HG03575 (cell line): ENCODE data around the gene SH3D19.
A peak's percentile ranks its signal among the peaks of the same experiment; 100 is the strongest.
"Not testable (repeated sequence)": the region's sequence is repeated elsewhere in the genome, so short reads cannot be mapped to it uniquely, and the experiment has no call there.

Experiments used
- ATAC-seq: cut with Tn5 transposase; IDR thresholded peaks from one replicate; pipeline ENCODE4 v1.9.1; 2021; ENCODE audit not compliant: unreplicated experiment, insufficient number of reproducible peaks, low FRiP score; ENCODE audit errors: extremely low read depth

Gene SH3D19

DNA sequence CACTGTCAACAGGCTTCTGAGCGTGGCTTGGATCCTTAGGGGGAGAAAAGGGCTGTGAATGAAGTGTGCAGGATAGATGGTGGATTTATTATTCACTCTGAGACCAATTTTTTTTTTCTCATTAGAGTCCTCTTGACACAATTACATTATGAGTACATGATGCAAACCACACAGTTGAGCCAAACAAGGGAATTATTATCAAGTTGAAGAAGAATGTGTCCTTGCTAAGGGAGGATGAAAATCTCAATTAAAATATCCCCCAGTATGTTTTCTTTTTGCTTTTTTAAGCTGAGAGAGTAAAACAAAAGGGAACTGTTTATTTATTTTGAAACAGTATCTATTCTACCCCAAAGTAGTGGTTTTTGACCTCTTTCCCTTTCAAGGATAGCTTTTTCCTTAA is 185.6 kb downstream of the SH3D19 start:
- no peak for ATAC-seq

DNA sequence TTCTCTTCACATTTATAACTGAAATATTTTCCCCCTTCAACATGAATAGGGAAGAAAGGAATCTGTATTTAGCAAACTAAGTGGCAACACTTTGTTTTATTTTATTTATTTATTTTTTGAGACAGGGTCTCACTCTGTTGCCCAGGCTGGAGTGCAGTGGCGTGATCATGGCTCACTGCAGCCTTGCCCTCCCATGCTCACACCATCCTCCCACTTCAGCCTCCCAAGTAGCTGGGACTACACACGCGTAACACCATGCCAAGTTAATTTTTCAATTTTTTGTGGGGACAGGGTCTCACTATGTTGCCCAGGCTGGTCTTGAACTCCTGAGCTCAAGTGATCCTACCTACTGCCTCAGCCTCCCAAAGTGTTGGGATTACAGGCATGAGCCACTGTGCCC is 189.4 kb downstream of the SH3D19 start:
- not testable (repeated sequence) for ATAC-seq

DNA sequence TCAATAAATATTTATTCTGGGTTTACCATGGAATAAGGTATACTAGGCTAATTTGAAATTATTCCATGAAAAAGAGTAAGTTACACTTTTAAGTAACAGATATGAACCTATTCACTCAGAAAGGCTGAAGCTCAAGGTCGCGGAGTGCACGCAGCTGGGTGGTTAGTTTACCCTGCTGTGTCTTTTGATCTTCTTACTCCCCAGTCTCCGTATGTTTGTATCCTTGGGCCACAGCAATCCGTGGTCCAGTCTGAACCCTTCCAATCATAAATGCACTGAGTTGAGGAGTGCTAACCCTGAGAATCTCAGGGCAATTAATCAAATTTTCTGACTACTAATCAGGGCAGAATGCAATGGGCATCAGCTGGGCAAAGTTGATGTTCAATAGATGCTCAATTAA is 192.1 kb downstream of the SH3D19 start:
- no peak for ATAC-seq

DNA sequence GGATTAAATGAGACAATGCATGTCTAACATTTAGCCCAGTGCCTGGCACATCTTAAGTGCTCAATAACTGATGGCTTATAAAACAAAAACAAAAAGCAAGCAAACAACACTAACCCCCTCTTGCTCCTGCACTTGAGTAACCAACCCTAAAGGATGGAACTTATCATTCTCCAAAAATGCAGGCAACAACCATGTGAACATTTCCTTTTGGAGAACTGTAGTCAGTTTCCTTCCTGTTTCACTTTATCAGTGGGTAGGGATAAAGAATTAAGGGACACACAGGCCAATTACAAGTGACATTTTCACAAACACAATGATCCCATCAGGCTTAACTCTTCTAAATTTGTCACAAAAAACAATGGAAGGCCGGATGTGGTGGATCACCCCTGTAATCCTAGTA is 195.6 kb downstream of the SH3D19 start:
- ATAC-seq = no peak

DNA sequence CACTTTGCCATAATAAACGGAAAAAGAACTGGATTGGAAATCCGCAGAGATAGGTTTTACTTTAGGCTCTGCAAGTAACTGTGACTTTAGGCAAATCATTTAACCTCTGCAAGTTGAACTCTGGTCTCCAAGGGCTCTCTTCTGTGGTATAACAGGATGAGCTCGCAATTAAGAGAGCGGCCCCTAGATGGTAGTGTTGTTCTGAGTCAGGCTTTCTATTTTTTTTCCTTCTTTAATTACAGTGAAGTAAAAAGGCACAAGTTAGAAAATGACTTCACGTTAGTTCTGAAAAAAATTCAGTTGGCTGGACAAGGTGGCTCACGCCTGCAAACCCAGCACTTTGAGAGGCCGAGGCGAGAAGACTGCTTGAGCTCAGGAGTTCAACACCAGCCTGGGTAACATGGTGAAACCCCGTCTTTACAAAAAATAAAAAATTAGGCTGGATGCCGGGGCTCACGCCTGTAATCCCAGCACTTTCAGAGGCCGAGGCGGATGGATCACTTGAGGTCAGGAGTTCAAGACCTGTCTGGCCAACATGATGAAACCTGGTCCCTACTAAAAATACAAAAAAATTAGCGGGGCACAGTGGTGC is 207.9 kb downstream of the SH3D19 start:
- peak; percentile 54 for ATAC-seq

DNA sequence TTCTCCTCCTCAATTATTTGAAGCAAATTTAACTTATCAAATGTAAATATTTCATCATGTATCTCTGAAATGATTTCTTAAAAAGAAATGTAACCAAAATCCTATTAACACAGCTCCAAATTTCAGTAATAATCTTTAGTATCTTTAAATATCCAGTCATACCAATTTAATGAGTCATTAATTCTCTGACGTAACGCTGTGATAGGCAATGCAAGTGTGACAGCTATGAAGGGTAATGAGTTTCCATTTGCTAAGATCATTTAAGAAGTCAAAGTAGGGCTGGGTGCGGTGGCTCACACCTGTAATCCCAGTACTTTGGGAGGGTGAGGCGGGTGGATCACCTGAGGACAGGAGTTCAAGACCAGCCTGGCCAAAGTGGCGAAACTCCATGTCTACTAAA is 210.4 kb downstream of the SH3D19 start:
- ATAC-seq = no peak

DNA sequence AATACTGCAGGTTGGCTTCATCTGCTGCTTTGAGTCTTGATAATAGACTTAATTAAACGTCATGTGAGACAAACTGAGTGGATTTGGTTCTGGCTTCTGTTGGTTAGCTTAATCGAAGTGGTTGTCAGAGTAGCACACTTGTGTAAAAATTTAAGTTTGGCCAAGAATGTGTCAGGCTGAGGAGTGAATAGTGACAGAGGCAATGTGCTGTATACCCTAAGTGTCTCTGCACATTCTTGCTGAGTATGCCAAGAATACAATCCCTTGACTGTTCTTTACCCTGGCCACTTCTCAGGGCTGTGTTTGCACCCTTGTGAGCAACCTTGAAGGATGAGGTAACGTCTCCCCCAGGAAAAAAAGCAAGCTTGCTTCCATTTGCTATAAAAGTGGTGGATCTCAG is 211.1 kb downstream of the SH3D19 start:
- ATAC-seq = no peak

DNA sequence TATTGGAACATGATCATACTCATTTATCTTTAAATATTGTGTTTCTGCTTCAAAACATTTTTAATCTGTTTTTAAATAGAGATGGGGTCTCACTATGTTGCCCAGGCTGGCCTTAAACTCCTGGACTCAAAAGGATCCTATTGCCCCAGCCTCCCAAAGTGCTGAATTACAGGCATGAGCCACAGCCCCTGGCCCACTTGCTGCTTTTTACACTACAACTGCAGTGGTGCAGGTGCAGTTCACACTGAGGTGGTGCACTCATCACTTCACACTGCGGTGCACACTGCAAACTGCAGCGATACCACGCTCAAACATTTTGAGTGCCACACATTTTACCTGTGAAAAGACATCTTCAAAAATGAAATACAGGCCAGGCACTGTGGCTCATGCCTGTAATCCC is 215.2 kb downstream of the SH3D19 start:
- ATAC-seq = no peak

DNA sequence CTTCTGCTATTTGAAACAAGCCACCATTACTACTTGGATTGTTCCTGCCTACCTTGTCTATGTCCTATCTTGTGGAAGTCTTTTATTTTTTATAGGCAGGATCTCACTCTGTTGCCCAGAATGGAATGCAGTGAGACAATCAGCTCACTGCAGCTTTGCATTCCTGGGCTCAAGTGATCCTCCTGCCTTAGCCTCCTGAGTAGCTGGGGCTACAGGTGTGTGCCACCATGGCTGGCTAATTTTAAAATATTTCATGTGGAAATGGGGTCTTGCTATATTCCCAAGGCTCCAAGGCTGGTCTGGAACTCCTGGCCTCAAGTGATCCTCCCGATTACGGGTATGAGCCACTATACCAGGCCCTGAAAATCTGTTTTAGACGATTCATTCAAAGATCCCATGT is 218.3 kb downstream of the SH3D19 start:
- ATAC-seq = no peak

DNA sequence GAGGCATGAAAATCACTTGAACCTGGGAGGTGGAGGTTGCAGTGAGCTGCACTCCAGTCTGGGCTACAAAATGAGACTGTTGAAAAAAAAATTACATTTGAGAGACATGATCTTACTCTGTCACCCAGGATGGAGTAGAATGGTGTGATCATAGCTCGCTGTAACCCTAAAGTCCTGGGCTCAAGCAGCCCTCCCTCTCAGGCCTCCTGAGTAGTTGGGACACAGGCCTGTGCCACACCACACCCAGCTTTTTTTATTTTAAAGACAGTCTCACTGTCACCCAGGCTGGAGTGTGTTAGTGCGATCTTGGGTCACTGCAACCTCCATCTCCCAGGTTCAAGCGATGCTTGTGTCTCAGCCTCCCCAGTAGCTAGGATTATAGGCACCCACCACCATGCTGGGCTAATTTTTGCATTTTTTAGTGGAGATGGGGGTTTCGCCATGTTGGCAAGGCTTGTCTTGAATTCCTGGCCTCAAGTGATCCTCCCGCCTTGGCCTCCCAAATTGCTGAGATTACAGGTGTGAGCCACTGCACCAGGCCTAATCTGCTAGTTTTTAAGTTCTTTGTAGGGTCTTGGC is 219.9 kb downstream of the SH3D19 start:
- no peak for ATAC-seq

DNA sequence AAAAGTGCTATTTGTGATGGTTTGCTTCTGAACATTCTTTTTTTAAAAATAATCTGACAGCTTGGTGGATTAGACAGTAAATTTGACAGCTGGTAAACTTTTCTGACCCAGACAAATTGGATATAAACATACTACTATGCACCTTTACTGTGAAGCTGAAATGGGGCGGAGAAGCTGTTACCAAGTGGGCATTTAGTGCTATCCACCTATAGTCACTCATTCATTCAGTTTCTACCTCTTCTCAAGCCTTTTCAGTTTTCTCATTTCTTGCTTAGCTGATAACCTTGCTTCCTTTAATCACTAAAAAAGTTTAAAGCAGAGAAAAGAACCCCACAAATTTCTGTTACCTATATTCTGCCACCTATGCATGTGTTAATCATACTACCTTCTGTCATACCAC is 220.8 kb downstream of the SH3D19 start:
- no peak for ATAC-seq

DNA sequence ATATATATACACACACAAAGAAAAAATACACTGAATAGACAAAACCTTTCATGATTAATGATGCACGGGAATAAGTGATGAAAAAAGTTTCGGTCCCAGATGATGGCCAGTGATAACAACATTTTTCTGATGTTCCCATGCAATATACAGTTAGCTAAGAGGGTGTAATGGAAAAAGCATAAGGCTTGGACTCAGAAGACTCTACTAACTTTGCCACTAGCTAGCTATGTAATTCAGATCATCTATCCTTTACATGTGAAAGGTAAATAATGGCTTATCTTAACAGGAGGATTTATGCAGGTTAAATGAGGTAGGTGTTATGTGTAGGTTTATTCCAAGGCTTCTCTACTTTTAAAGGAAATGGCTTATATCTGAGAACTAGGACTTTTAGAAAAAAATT is 221.6 kb downstream of the SH3D19 start:
- no peak for ATAC-seq

DNA sequence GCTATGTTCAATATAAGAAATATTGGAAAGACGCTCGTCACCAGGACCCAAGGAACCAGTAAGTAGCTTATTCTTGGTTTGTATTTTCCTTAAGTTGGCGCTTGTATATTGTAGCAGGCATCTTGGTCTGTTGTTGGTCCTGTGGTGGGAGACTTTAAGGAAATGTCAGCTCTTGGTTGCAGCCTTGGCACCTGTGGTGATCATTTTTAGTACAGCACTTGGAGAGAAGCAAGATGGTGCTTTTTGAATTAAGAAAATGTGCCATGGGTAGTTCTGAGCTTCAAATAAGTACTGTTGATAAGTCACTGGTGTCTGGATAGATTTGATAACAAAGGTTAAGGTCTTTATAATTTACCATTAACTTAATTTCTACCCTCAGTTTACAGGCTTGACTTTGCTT is 224.9 kb downstream of the SH3D19 start:
- ATAC-seq = no peak

DNA sequence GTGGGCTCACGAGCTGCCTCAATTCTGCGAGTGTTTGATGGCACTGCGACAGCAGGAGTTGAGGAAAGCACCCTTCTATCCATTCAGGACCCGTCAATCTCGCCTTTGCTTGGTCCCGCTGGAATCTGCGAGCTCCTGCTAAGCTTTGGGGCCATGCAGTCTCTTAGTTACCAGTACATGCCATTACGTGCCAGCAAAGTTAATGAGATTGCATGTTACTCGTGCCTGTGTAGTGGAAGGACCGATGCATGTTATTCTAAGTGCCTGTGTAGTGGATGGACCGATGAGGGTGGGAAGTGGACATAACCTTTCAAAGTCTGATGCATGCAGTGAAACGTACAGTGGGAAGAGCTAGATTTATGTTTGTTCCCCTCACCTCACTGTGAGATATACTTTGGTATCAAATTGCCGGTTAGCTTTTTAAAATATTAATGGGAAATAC is 225.4 kb downstream of the SH3D19 start:
- ATAC-seq = no peak

DNA sequence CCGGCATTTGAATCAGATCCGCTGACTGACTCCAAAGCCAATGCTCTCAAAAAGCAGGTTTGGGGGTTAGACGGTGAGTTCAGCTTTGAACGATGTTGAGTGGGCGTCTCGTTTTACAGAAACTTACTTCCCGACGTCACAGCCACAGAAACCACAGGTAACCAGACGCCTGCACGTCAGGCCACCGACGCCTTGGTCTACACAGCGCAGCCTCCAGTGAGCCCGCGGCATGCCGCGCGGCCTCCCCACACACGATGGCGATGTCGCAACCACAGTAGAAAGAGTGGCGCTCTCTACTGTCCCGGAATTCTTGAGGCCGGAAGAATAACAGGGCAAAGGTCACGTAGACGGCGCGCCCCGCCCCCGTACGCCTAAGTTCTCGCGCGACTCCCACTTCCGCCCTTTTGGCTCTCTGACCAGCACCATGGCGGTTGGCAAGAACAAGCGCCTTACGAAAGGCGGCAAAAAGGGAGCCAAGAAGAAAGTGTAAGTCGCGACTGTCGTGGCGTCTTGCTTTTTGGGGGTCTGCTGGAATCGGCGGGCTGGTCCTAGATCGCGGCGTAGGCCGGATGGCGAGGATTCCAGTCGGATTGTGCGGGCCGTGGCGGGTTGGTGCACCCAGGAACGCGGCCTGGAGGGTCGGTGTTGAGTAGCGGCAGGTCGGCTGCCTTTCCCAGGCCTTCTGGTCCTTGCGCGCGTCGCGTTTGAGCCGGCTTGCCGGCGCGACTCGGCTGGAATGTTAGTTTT is 226.0 kb downstream of the SH3D19 start, which contains the start of gene RPS3A:
TSS of gene RPS3A (plus strand) at position 400 of the 747 bp plus-strand sequence. CDS start at position 425, 25 bp downstream.
- ATAC-seq = peak; percentile 80

DNA sequence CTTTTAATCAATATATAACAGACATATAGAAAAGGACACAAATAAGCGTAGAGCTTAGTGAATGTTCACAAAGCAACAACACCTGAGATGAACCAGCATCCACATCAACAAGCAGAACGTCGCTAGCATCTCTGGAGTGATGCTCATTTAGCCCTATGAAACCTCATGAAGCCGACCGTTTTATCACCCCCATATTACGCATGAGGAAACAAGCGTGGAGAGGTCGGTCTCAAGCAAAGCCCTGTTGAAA is 226.5 kb downstream of the SH3D19 start:
- ATAC-seq = no peak

DNA sequence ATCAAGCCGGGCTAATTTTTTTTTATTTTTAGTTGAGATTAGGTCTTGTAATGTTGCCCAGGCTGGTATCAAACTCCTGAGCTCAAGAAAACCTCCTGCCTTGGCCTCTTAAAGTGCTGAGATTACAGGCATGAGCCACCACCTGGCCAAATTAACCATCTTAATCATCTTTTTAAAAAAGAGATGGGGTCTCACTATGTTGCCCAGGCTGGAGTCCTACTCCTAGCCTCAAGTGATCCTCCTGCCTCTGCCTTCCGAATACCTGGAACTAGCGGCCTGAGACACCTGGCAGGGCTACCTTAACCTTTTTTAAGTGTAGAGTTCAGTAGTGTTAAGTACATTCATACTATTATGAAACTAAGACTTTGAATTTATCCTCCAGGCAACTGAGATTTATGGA is 227.6 kb downstream of the SH3D19 start:
- ATAC-seq = no peak

DNA sequence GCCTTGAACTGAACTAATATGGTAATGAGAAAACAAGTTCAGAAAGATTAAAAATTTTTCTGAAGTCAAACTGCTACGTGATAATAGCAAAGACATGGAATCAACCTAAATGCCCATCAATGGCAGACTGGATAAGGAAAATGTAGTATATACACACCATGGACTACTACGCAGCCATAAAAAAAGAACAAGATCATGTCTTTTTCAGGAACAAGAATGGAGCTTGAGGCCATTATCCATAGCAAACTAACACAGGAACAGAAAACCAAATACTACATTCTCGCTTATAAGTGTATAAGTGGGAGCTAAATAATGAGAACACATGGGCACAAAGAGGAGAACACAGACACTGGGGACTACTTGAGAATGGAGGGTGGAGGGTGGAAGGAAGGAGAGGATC is 230.3 kb downstream of the SH3D19 start:
- ATAC-seq = no peak

DNA sequence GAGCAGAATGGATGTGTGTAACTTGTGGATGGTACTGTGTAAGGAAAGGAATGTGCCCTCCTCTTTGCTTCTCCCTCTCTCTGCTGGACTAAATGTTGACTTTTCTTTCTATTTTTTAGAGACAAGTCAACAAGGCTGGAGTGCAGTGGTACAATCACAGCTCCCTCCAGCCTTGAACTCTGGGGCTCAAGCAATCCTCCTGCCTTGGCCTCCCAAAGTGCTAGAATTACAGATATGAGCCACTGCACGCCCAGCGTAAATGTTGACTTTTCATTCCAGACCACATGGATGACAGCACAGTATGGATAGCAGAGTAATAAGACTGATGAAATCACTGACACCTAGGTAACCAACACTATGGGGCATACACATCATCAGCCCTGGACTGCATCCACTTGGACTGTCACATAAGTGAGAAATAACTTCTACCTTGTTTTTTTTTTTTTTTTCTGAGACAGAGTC is 231.1 kb downstream of the SH3D19 start:
- ATAC-seq = no peak

DNA sequence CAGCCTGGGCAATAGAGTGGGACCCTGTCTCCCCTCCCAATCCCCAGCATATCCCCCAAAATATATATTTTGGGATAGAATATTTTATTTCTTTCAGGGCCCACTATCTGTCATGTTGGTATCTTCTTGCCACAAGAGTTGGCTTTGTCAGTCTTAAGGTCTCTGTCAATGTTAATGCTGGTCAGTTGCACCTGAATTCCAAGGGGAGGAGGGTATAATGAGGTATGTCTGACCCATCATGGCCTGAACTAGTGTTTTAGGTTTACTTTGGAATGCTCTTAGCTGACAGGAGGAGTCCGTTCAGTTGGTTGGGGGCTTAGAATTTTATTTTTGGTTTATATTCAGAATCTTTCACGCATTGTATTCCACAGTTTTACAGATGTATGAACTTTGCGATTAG is 232.2 kb downstream of the SH3D19 start:
- ATAC-seq = no peak

DNA sequence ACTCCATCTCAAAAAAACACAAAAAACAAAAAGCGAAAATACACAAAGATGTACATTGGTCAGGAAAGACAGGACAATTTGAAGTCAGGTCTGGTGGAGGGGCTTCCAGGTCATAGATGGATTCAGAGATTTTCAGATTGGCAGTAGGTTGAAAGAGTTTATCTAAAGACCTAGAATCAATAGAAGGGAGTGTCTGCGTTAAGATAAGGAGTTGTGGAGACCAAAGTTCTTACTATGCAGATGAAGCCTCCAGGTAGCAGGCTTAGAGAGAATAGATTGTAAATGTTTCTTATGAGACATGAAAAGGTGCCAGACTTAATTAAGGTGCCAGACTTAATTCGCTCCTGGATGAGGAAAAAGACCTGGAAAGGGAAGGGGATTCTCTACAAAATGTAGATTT is 232.9 kb downstream of the SH3D19 start:
- no peak for ATAC-seq
